SK-N-SH (cell line): ENCODE data around the gene STK36. TPM values are rescaled to one million over a fixed set of nuclear protein-coding genes. Genes with fewer than 3 reads are reported as not detected.

Experiments used
- CTCF ChIA-PET: fragments of 300-600, 350-600 bp; formaldehyde crosslinking; extraction: SDS; loops from one replicate; lab custom pipeline; 2021; lab: Yijun Ruan, JAX
- POLR2A ChIA-PET: fragments of 350-600 bp; sonication (Branson Sonifier 250); formaldehyde crosslinking; extraction: SDS; loops from one replicate; lab custom pipeline; 2020; ENCODE audit warnings: antibody characterized with exemption, inconsistent platforms; lab: Yijun Ruan, JAX
- DNase-seq: peaks from one replicate; pipeline ENCODE4 v3.0.0; 2012
- H2AFZ ChIP-seq: fragments of 200-600 bp; sonication (generic); 2 replicates; pipeline ENCODE4 v1.8.1; 2016; ENCODE audit warnings: antibody characterized with exemption, mild to moderate bottlenecking, low read depth
- H3F3A ChIP-seq: fragments of 200-600 bp; sonication (generic); replicated peaks from 2 replicates; pipeline ENCODE3; 2016; ENCODE audit warnings: antibody characterized with exemption, mild to moderate bottlenecking; ENCODE audit not compliant: insufficient read depth
- H3K27ac ChIP-seq, 2 experiments: fragments of 200-500 bp in 1 of 2; fragments of 200-600 bp in 1 of 2; sonication (Bioruptor generic) in 1 of 2; sonication (generic), shearing (Covaris generic) in 1 of 2; 2 replicates each; pipeline versions ENCODE4 v1.5.1 to v1.6.1; 2014 to 2016; ENCODE audit warnings: low read depth in 2 of 2, inconsistent platforms in 1 of 2, low read length in 1 of 2, mild to moderate bottlenecking in 1 of 2, mixed read lengths in 1 of 2
- H3K27me3 ChIP-seq: fragments of 200-600 bp; sonication (generic), shearing (Covaris generic); 2 replicates; pipeline ENCODE4 v1.6.1; 2016; ENCODE audit warnings: mixed run types; ENCODE audit not compliant: insufficient read depth
- H3K36me3 ChIP-seq, 2 experiments: fragments of 200-500 bp in 1 of 2; fragments of 200-600 bp in 1 of 2; sonication (Bioruptor generic) in 1 of 2; sonication (generic) in 1 of 2; replicated peaks in 1 of 2; 2 replicates each; pipeline versions ENCODE3 to v1.5.1; 2014 to 2016; ENCODE audit warnings: low read length in 1 of 2, mild to moderate bottlenecking in 1 of 2; ENCODE audit not compliant: insufficient read depth in 2 of 2, control insufficient read depth in 1 of 2
- H3K4me1 ChIP-seq, 2 experiments: fragments of 200-500 bp in 1 of 2; fragments of 200-600 bp in 1 of 2; sonication (Bioruptor generic) in 1 of 2; sonication (generic), shearing (Covaris generic) in 1 of 2; 2 replicates each; pipeline versions ENCODE4 v1.5.1 to v1.6.1; 2014 to 2016; ENCODE audit warnings: low read depth in 1 of 2, low read length in 1 of 2, mixed run types in 1 of 2; ENCODE audit not compliant: insufficient read depth in 2 of 2, control insufficient read depth in 1 of 2
- H3K4me2 ChIP-seq: fragments of 200-600 bp; sonication (generic), shearing (Covaris generic); 2 replicates; pipeline ENCODE4 v1.6.1; 2017; ENCODE audit warnings: mixed run types
- H3K4me3 ChIP-seq, 2 experiments: fragments of 200-500 bp in 1 of 2; fragments of 200-600 bp in 1 of 2; sonication (Bioruptor generic) in 1 of 2; sonication (generic), shearing (Covaris generic) in 1 of 2; 2 replicates each; pipeline versions ENCODE4 v1.5.1 to v1.8.1; 2014 to 2016; ENCODE audit warnings: low read depth in 2 of 2, inconsistent platforms in 1 of 2, low read length in 1 of 2, mild to moderate bottlenecking in 1 of 2, mixed read lengths in 1 of 2, moderate library complexity in 1 of 2
- H3K79me2 ChIP-seq: fragments of 200-600 bp; sonication (generic); 2 replicates; pipeline ENCODE4 v1.8.1; 2017; ENCODE audit warnings: mild to moderate bottlenecking; ENCODE audit not compliant: insufficient read depth
- H3K9ac ChIP-seq: fragments of 200-600 bp; sonication (generic); 2 replicates; pipeline ENCODE4 v1.6.1; 2017; ENCODE audit warnings: mixed run types
- H3K9me2 ChIP-seq: fragments of 200-600 bp; sonication (generic); 2 replicates; pipeline ENCODE4 v1.6.1; 2017; ENCODE audit warnings: mixed run types
- H3K9me3 ChIP-seq: fragments of 200-600 bp; sonication (generic); 2 replicates; pipeline ENCODE4 v1.6.1; 2017; ENCODE audit warnings: mixed run types, mild to moderate bottlenecking, moderate library complexity
- H4K20me1 ChIP-seq: fragments of 200-600 bp; sonication (generic); 2 replicates; pipeline ENCODE4 v1.6.1; 2017; ENCODE audit warnings: mild to moderate bottlenecking, mixed run types; ENCODE audit not compliant: insufficient read depth
- CHD2 ChIP-seq: fragments of 150-350 bp; IDR thresholded peaks from 2 replicates; pipeline ENCODE4 v1.6.1; 2018; ENCODE audit warnings: low read length; ENCODE audit not compliant: partially characterized antibody
- FOXJ3 ChIP-seq: sonication (generic); formaldehyde crosslinking; IDR thresholded peaks from 2 replicates; pipeline ENCODE4 v1.5.1; 2020; ENCODE audit warnings: mild to moderate bottlenecking, missing genetic modification reagents
- FOXM1 ChIP-seq: IDR thresholded peaks from 2 replicates; pipeline ENCODE4 v1.4.0; 2012; ENCODE audit warnings: low read depth, mild to moderate bottlenecking
- JUND ChIP-seq: IDR thresholded peaks from 2 replicates; pipeline ENCODE4 v1.4.0; 2012
- MAX ChIP-seq: IDR thresholded peaks from 2 replicates; pipeline ENCODE4 v1.4.0; 2012; ENCODE audit warnings: low read depth
- MEF2A ChIP-seq: IDR thresholded peaks from 2 replicates; pipeline ENCODE4 v1.4.0; 2012; ENCODE audit warnings: low read depth, borderline replicate concordance
- POLR2AphosphoS5 ChIP-seq: IDR thresholded peaks from 2 replicates; pipeline ENCODE4 v1.6.1; 2012; ENCODE audit warnings: low read depth, low read length
- RCOR1 ChIP-seq: fragments of 150-350 bp; IDR thresholded peaks from 2 replicates; pipeline ENCODE4 v1.6.1; 2017; ENCODE audit warnings: antibody characterized with exemption, low read length
- SMC3 ChIP-seq: IDR thresholded peaks from 2 replicates; pipeline ENCODE4 v1.6.1; 2012; ENCODE audit warnings: low read depth, low read length, improper control_type of control experiment
- TAF1 ChIP-seq: IDR thresholded peaks from 2 replicates; pipeline ENCODE4 v1.6.1; 2012; ENCODE audit warnings: low read depth, mild to moderate bottlenecking, low read length, moderate library complexity, borderline replicate concordance
- USF2 ChIP-seq: fragments of 150-350 bp; IDR thresholded peaks from 2 replicates; pipeline ENCODE4 v1.6.1; 2017; ENCODE audit warnings: antibody characterized with exemption, low read length, low read depth, borderline replicate concordance
- WGBS: methylation state at CpG from one replicate; pipeline ENCODE4 v1.1.6; 2017; ENCODE audit warnings: low lambda C conversion rate; 5-methylcytosine and 5-hydroxymethylcytosine counted together
- polyA plus RNA-seq, 3 experiments: library from polyadenylated mRNA; depleted of rRNA; stranded (reverse); fragments of >200 nt; gene quantifications; 2 replicates each; pipeline ENCODE4 v1.2.3, GENCODE V29; 2012
- TF ChIP-seq, protein P1 (sequence below): IDR thresholded peaks from 2 replicates; pipeline ENCODE4 v1.4.0; 2012; ENCODE audit warnings: low read depth, borderline replicate concordance
- TF ChIP-seq, protein P2 (sequence below): IDR thresholded peaks from 2 replicates; pipeline ENCODE4; 2012

STK36 gene
- polyA plus RNA-seq, 1 of the 3 experiments (the other 2 are of a cell fraction): 53.5 TPM

- Histone ChIP-seq H3K4me3 (no peak overlapping the region), H3K27ac (no peak overlapping the region), H3K9me2 (no peaks in the 10 kb centered on the region), H3K4me2 (no peak overlapping the region), H3K4me1 (no peaks in the 10 kb centered on the region), H3K36me3 (peaks cover 32 to 78% of the 10 kb centered on the region in 2 experiments), H3K79me2 (peaks cover 4% of the 10 kb centered on the region), H4K20me1 (no peaks in the 10 kb centered on the region), H3K9me3 (no peaks in the 10 kb centered on the region), H3K27me3 (no peaks in the 10 kb centered on the region), H3K9ac (no peak overlapping the region), H2AFZ (no peak overlapping the region), H3F3A (peaks cover 6% of the 10 kb centered on the region)
- ChIA-PET CTCF (interaction anchor here (1.2 kb wide), 1 partner anchor 23 kb away, joined by 3 read pairs; no protein-coding TSS in a partner anchor), POLR2A (interaction anchor here (1.1 kb wide), 1 partner anchor 35 kb away, joined by 3 read pairs; the partner anchor contains the start of gene PLCD4)
- WGBS: 95% methylated on average over 8 of the region's 18 CpGs
- TF ChIP-seq, protein P1, sequence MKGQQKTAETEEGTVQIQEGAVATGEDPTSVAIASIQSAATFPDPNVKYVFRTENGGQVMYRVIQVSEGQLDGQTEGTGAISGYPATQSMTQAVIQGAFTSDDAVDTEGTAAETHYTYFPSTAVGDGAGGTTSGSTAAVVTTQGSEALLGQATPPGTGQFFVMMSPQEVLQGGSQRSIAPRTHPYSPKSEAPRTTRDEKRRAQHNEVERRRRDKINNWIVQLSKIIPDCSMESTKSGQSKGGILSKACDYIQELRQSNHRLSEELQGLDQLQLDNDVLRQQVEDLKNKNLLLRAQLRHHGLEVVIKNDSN: no peak
- no peak for TF ChIP-seq POLR2AphosphoS5
- TF ChIP-seq, protein P2, sequence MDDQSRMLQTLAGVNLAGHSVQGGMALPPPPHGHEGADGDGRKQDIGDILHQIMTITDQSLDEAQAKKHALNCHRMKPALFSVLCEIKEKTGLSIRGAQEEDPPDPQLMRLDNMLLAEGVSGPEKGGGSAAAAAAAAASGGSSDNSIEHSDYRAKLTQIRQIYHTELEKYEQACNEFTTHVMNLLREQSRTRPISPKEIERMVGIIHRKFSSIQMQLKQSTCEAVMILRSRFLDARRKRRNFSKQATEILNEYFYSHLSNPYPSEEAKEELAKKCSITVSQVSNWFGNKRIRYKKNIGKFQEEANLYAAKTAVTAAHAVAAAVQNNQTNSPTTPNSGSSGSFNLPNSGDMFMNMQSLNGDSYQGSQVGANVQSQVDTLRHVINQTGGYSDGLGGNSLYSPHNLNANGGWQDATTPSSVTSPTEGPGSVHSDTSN: no peak
- TF ChIP-seq JUND: no peak
- no peak for TF ChIP-seq CHD2
- no peak for TF ChIP-seq SMC3
- no peak for TF ChIP-seq MEF2A
- no peak for TF ChIP-seq FOXJ3 (CRISPR knock-in tag)
- no peak for TF ChIP-seq USF2
- TF ChIP-seq RCOR1: no peak
- no peak for TF ChIP-seq MAX
- no peak for DNase-seq
Observed at GRCh38 chr2:218642121-218642656, 29.7 kb upstream of the STK36 start.

- H3K4me3 ChIP-seq: no peak overlapping the region
- H4K20me1 ChIP-seq: no peaks in the 10 kb centered on the region
- CTCF ChIA-PET: no interaction called here
Observed at GRCh38 chr2:218642786-218643185, 29.1 kb upstream of the STK36 start.

More at GRCh38 chr2:218642786-218643185, 29.1 kb upstream of the STK36 start:
- Histone ChIP-seq H3K4me1 (no peaks in the 10 kb centered on the region), H3K9ac (no peak overlapping the region), H3K27me3 (no peaks in the 10 kb centered on the region), H3K79me2 (peaks cover 4% of the 10 kb centered on the region), H3K27ac (no peak overlapping the region), H3K36me3 (peaks cover 30 to 78% of the 10 kb centered on the region in 2 experiments), H3K9me3 (no peaks in the 10 kb centered on the region), H3K4me2 (no peak overlapping the region), H2AFZ (no peak overlapping the region), H3F3A (peaks cover 3% of the 10 kb centered on the region), H3K9me2 (no peaks in the 10 kb centered on the region)
- TF ChIP-seq USF2 (no peak), TAF1 (no peak), MEF2A (no peak), FOXM1 (no peak)
- TF ChIP-seq, protein P1: no peak
- no peak for DNase-seq
- POLR2A ChIA-PET: interaction anchor here (1.1 kb wide), 1 partner anchor 36 kb away, joined by 3 read pairs; the partner anchor contains the start of gene PLCD4
- 92% methylated on average over 14 of the region's 17 CpGs for whole genome bisulfite sequencing
